HTR-8/SVneo (cell line): ENCODE measurements around the gene SLIT3.

Source experiments
- DNase-seq: peaks from one replicate; pipeline ENCODE4 v3.0.0; 2011; ENCODE audit warnings: low spot score, mixed read lengths; ENCODE audit not compliant: insufficient read length
- FAIRE-seq: peaks from 2 replicates; lab custom pipeline; 2011; peaks lifted over from hg19 to GRCh38; lab: Jason Lieb, UNC

Gene SLIT3

GRCh38 chr5:168777651-168778050, 523.3 kb downstream of the SLIT3 start:
- DNase-seq, result no peak
- FAIRE-seq, result no peak

DNA sequence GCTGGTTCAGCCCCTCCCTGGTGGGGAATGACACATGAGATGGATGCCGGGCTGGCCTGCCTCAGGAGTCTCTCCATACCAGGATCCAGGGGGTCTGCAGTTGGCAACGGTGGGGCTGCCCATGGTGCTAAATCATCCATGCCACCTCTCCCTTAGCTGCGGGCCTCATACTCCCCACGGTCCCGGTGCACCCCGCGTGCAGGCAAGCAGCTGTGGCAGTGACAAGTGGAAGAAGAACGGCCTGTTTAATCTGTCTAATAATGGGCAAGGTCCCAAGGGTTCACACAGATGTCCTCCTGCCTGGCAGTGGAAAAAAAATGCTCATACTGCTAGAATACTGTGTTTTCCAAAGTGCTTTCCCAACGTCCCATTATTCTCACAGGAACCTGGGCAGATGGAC, 524.9 kb downstream of the SLIT3 start:
- FAIRE-seq, result no peak

DNA sequence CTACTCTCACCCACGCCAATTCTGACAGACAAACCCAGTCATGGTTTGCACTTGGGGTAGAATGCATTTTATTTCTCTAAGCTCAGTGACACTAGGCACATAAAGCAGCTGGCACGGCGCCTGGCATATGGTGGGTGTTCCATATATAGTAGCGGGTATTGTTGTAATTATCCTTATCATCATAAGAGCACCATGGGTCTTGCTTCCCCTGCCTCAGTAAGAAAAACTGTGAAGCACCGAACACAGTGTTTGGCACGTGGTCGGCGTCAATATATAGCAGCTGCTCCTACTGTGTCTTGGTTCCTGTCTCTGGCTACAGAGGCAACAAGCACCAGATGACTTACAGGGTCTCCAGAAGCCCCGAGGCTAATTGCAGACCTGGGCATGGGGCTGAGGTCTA, 527.7 kb downstream of the SLIT3 start:
- DNase-seq (no peak), FAIRE-seq (no peak)

More for the DNA sequence above, 524.9 kb downstream of the SLIT3 start:
- no peak for DNase-seq

DNA sequence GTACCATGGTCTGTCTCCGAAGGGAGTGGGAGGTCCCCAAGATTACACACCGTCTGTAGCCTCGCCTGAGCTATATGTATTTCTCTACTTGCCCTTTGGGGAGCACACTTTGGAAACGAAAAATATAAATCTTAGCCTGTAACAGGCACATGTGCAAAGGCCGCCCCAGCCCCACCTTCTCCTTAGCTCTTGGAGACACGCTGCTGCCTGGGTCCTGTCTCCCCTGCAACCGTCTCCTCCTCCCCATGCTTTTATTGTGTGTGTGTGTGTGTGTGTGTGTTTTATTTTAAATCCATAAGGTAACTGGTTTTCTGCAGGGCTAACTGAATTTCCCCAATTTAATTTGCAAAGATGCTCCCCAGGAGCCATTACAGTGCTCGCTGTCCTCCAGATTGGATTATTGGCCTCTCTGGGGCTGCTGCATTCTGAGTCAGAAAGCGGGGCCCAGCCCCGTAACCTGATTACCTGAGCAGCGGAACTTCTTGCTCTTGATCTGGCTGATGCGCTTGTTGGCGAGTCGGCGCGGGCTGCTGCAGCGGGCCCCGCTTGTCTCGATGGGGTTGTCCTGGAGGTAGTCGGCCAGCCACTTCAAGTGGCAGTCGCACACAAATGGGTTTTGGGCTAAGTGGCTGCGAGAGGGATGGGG, 528.5 kb downstream of the SLIT3 start:
- DNase-seq (no peak), FAIRE-seq (no peak)

DNA sequence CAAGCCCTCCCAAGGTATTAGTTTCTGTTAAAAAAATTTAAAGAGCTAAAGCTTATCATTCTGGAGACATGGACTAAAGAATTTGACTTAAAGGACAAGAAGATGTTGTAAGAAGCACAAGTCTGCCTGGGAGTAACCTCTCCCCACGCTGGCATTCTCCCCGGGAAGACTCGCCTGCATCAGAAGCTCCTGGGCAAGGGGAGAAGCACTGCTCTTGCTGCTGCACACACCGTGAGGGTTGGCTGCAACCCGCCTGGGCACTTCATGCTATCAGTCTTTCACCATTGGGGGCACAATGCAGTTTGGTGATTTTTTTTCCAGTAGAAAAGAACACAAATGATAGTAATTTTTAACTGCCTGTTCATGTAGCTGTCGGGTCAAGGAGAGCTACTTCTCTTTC, 529.3 kb downstream of the SLIT3 start:
- FAIRE-seq, result no peak
- no peak for DNase-seq

DNA sequence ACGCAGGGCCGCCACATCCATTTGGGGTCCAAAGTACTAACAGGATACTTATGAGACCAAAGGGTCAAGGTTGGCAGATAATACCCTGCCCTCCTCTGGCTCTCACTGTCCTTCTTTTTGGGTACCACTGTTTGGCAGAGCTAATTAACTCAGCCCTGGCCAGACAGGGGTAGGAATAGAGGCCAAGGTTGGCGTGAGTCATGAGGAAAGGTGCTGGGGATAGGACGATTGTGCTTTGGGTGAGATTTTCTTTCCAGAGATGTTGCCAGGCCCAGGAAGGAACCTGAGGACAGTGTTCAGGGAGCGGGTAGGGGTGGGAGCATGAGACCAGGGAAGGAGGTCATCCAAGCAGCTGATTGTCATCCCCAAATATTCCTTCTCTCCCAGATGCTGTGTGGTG, 529.9 kb downstream of the SLIT3 start:
- FAIRE-seq, result no peak
- no peak for DNase-seq

DNA sequence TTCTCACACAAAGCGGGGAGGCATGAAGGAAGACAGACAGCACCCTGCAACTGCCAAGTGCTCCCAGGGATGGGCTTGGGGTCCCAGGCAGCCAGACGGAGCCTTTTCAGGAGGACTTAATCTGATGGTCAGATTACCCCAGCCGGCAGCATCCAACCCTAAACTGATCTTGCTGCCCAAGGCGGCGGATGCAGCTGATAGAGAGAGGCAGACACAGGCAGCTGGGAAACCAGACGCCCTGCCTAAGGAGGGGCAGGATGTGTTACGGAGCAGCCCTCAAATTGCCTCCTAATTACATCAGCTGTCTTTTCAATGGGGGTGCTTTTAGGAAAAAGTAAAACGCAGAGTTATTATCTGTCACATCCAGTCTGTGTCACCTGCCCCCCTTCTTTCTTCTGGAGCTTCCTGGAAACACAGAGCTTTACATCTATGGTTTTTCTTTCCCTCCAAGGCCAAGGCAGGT, 530.9 kb downstream of the SLIT3 start:
- FAIRE-seq, result no peak

DNA sequence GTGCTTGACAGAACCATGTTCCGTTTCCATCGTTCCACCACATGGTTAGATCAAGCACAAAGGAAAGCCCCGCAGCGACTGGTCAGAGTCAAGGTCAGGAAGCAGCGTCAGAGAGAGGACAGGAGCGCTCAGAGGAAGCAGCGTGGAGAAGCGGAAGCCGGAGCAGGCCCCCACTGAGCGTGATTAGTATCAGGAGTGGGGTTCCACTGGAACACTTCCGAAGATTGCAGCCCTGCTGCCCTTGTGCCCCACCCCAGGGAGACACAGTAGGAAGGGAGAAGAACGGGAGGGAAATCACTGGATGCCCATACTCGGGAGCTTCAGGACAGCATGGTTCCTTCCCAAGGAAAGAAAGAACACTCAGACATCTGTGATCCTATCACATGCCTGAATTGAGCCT, 532.8 kb downstream of the SLIT3 start:
- FAIRE-seq, result no peak
- no peak for DNase-seq

More for the DNA sequence above, 530.9 kb downstream of the SLIT3 start:
- DNase-seq, result no peak

DNA sequence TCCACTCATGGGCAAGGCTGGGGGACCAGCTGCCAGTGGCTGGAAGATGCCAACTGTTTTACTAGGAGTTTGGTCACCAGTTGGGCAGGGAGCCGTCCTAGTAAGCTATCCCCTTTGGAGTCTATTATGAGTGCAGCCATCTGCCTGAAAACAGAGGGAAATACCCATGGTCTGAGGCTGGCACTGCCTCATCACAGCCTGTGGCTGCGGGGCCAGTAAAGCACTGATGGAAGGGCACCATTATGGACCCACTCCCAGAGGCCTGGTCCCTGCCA, 534.6 kb downstream of the SLIT3 start:
- DNase-seq (no peak), FAIRE-seq (no peak)

DNA sequence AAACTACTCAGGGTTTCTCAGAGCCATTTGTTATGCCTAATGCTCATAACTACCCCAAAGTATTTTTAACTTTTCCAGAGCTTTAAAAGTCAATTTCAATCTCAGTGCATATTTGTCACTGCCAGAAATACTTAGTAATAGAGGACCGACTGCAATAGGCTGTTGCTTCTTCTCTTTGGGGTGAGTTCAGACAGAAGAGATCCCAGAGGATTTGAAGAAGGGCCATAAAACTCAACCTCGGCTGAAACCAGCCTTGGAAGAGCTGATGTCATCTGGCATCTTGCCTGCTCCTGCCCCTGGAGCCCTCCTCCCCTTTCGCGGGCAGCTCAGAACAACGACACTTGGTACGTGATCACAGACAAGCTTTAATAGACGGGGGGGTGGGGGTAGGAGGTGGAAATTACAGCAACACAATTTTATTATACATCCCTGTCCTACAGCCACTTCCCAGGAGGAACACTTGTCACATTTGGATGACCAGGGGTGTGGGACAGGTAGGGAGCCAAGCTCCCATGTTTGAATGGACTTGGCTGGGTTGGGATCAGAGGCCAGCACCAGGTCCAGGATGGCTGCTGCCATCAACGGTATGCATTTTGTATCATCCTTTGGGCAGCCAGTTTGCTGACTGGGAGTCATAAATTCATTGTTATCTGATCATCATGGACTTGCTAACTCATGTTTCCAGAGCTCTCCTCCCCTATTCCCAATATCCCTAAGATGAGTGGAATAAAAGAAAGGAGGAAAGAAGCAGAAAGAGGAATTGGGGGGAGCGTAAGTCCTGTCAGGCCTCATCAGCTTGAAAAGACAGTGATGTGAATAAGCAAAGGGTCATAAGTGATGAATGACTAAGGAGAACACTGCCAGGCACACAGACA, 535.2 kb downstream of the SLIT3 start:
- no peak for DNase-seq
- no peak for FAIRE-seq

DNA sequence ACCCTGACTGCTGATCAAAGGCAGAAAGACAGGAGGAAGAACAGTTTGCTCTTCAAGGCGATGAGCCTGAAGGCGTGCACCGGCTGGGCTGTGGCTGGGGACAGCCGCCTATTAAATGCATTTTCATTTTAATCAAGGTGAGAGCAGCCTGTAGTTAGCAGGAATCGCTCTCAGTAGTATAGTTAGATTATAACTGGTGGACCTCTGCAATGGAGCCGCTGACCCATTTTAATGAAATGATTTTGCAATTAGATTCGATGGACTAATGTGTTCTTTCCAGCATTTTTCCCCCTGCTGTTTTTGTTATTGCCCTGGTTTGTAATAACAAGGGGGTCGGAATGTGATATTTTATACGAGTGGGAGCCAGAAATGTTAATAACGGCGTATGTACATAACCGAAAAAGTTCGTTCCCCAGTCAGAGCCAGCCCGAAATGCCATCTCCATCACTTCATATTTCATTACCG, 535.8 kb downstream of the SLIT3 start:
- no peak for DNase-seq
- FAIRE-seq, result no peak

DNA sequence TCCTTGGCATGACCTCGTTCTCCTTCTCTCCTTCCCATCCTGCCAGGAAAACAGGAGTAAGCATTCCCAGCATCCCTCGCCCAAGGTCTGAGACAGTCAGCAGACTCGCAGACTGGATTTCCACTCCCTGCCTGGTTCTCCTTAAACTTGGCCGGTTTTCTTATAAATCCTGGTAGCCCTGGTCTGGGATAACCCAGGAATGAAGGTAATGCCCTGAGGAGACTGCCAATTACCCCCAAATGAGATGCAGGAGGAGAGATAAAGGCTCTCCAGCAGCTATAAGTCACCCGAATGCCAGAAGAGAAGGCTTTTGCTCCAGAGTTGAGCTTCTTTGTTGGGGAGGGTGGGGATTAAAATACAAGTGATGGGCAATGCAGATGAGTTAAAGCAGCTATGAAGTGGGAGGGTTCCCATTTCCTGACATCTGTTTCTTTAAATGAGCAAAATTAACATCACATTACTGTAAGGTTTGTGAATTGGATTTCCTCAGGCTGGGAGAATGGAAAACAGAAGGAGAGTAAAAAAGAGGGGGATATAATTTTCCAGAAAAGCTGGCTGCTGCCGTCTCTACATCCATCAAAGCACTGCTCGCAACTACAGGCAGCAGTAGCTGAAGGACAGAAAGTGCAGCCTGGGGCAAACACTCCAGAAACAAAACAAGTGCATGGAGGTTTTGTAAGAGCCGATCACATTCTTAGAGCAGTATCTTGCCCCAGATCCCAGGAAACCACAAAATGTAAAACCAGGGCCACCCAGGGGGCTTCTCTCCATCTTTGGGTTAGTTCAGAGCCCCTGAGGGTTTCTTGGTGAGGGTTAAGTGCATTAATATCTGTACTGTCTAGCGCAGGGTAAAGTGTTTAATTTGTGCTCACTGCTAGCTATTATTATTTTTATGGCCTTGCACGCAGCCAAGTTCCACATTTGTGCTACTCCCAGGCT, 544.2 kb downstream of the SLIT3 start:
- no peak for DNase-seq
- FAIRE-seq, result no peak

DNA sequence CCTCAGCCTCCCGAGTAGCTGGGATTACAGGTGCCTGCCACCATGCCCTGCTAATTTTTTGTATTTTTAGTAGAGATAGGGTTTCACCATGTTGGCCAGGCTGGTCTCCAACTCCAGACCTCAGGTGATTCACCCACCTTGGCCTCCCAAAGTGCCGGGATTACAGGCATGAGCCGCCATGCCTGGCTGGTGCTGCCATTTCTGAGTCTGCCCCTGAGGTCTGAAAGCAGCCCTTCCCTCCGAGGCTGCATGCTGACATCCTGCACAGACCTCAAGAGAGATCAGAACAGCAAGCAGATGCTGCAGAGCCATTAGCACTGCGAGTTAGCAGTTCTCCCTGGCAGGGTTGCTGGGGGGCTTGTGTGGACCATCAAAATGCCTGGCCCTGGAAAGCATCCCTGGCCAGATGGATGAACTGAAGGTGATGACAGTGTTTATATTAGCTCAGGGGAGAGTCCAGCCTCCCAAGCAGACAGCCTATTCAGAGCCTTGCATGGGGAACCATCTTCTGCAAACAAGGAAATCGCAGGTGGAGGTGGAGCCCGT, 545.3 kb downstream of the SLIT3 start:
- FAIRE-seq, result no peak

DNA sequence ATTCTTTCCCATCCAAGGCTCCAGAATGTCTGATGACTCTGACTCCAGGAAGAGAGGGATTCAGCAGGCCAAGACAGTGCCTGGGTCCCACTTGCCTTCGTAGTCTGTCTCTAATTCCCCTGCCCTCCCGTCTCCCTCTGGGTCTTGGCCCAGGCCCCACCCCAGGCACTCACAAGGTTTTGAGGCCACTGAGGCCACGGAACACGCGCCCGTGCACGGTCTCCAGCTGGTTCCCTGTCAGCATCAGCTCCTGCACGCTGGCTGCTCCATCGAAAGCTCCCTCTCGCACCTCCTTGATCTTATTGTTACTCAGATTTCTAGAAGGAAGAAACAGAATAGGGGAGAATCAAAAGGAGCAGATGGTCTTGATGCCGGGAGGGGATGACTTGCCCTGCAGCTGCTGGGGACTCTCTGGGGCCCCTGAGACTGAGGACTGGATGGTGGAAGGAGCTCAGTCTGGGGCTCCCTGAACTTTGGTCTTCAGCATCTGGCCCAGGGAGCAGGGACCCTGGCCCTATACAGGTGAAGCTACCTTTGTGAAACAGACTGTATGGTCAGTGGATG, 547.2 kb downstream of the SLIT3 start:
- DNase-seq (no peak), FAIRE-seq (no peak)

More for the DNA sequence above, 545.3 kb downstream of the SLIT3 start:
- no peak for DNase-seq

- no peak for FAIRE-seq
- no peak for DNase-seq
Observed at GRCh38 chr5:168752416-168753190, 548.3 kb downstream of the SLIT3 start.

- FAIRE-seq (no peak), DNase-seq (no peak)
Observed at GRCh38 chr5:168752012-168752411, 548.9 kb downstream of the SLIT3 start.

GRCh38 chr5:168750926-168751325, 550.0 kb downstream of the SLIT3 start:
- FAIRE-seq (no peak), DNase-seq (no peak)

DNA sequence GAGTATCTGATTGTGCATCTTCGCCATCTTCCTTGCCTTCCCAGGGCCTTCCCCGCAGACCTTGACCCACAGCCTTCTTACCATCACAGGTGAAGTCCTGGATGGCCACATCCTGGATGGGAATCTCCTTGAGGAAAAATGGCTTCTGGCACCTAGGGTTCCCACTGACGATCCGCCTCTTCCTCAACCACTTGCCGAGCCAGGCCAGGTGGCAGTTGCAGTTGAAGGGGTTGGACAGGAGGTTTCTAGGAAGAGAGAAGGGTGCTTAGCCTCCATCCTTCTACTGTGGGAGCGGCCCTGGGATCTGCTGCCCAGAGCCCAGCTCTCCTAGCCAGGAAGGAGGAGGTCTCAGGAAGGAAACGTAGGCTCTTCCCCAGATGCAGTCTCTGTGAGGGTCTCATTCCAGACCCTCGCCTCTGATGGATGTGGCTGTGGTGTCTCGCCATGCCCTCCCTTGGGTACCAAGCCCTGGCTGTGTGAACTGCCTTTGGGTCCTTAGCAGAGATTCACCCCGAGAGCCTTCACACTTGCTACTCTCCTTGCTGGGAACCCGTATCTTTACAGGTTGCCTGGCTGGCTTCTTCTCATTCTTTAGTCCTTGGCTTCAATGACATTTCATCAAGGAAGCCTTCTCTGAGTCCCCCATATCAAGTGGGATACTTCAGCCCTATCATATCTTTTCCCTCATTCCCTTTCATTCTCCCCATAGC, 551.4 kb downstream of the SLIT3 start:
- DNase-seq, result no peak
- FAIRE-seq, result no peak
